MG63 (cell line): ENCODE data around the gene TSPYL2. TPM values are rescaled to one million over a fixed set of nuclear protein-coding genes. Genes with fewer than 3 reads are reported as not detected.

Experiments
- DNase-seq: peaks from one replicate; pipeline ENCODE4 v3.0.0-alpha.2; 2020
- H3K27me3 ChIP-seq: fragments of 250-450 bp; sonication (Bioruptor Pico); 2 replicates; pipeline ENCODE4 v1.5.1; 2020; ENCODE audit warnings: mild to moderate bottlenecking, moderate library complexity
- H3K36me3 ChIP-seq: fragments of 250-450 bp; sonication (Bioruptor Pico); 2 replicates; pipeline ENCODE4 v1.5.1; 2020; ENCODE audit warnings: mild to moderate bottlenecking, moderate library complexity
- H3K4me3 ChIP-seq: fragments of 250-450 bp; sonication (Bioruptor Pico); 2 replicates; pipeline ENCODE4 v1.5.1; 2020; ENCODE audit warnings: mild to moderate bottlenecking, moderate library complexity
- H3K9me3 ChIP-seq: fragments of 250-450 bp; sonication (Bioruptor Pico); 2 replicates; pipeline ENCODE4 v1.5.1; 2020; ENCODE audit warnings: mild to moderate bottlenecking, moderate library complexity
- total RNA-seq: library from RNA; depleted of rRNA; stranded (reverse); fragments of >200 nt; shearing (Covaris generic); gene quantifications from 2 replicates; pipeline ENCODE4 v1.2.3, GENCODE V29; 2014; ENCODE audit warnings: low replicate concordance; rRNA removed

Gene TSPYL2
- 8.2 and 10.8 TPM in 2 replicates for total RNA-seq

DNA sequence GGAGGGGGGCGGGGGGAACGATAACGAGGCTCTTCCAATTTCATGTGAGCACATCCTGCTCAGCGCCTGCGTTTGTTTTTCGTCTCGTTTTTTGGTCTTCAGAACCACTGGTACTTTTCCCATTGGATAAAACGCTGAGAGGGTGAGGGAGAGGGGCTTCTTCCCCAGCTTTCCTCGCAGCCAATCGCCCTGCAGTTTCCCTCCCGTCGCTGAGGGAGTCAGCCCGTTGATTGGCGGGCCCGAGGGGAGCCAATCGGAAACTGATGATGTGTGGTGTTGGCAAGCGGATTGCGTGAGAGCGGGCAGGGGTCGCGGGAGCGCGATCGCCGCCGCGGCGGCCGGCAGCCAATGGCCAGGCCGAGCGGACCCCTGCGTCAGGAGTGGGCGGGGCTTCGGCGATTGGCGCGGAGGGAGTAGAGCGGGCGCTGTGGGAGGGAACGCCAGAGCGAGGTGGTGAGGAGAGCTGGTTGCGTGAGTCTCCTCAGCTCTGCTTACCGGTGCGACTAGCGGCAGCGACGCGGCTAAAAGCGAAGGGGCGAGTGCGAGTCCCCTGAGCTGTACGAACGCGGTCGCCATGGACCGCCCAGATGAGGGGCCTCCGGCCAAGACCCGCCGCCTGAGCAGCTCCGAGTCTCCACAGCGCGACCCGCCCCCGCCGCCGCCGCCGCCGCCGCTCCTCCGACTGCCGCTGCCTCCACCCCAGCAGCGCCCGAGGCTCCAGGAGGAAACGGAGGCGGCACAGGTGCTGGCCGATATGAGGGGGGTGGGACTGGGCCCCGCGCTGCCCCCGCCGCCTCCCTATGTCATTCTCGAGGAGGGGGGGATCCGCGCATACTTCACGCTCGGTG, at the start of gene TSPYL2:
TSS of gene TSPYL2 (plus strand) at position 443 of the 848 bp plus-strand sequence. CDS start at position 575, 132 bp downstream.
- H3K4me3 ChIP-seq, result peak within 1 kb of the TSS; percentile 72
- no peaks in the 10 kb centered on the region for H3K27me3 ChIP-seq
- peaks cover 7% of the 10 kb centered on the region; the same call in 1 of the 2 replicates for H3K36me3 ChIP-seq
- H3K9me3 ChIP-seq, result no peaks in the 10 kb centered on the region
- peak; percentile 95 for DNase-seq

GRCh38 chrX:53036149-53036548, 46.0 kb upstream of the TSPYL2 start:
- H3K36me3 ChIP-seq, result no peaks in the 10 kb centered on the region
- H3K27me3 ChIP-seq, result no peaks in the 10 kb centered on the region
- no peaks in the 10 kb centered on the region for H3K9me3 ChIP-seq
- H3K4me3 ChIP-seq, result no peak overlapping the region
- no peak for DNase-seq

DNA sequence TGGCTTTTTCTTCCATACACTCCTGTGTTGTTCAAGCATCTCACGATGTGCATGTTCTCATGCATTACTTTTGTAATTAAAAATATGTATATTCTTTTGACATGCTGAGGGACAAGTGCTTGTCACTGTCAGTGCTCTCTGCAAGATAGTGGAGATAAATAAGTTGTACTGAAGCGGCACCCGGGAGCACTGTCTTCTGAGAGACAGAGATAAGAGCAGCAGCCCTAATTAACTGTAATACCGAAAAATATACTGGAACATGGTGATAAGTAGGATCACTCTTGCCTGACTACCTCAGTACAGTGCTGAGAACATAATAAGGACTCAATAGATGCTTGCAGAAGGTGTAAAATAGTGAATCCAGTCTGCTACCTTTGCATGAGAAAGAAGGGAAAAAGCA, 42.9 kb upstream of the TSPYL2 start:
- Histone ChIP-seq H3K4me3 (no peak overlapping the region), H3K36me3 (no peaks in the 10 kb centered on the region), H3K27me3 (no peaks in the 10 kb centered on the region), H3K9me3 (no peaks in the 10 kb centered on the region)
- no peak for DNase-seq

DNA sequence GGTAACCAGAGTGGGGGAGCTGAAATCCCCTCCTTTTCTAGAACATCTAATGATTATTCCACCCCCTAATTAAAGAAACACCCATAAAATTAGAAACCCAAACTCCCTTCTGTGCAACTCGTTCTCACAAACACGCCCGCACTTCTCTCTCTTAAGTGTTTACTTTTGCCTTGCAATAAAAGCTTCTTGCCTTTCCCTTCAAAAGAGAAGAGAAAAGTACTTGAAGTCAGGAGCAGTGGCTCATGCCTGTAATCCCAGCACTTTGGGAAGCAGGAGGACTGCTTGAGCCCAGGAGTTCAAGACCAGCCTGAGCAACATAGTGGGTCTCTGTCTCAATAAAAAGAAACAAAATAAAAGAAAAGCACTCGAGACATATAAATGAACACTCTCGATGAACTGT, 37.2 kb upstream of the TSPYL2 start:
- H3K27me3 ChIP-seq, result no peaks in the 10 kb centered on the region
- no peak overlapping the region for H3K4me3 ChIP-seq
- DNase-seq, result no peak
- no peaks in the 10 kb centered on the region for H3K9me3 ChIP-seq
- no peaks in the 10 kb centered on the region for H3K36me3 ChIP-seq

DNA sequence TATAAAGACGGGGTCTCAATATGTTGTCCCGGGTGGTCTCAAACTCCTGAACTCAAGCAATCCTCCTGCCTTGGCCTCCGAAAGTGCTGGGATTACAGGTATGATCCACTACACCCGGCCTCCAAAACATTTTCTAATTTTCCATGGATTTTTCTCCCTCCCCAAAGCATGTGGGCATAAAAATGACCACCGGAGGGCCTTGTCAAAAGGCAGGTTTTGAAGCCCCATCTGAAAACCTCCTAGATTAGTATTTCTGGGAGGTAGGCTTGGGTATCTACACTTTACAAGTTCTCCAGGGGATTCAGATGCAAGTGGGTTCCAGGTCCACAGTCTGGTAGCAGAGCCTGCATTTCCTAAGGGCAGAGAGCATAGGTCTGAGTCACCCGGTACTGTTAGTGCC, 34.9 kb upstream of the TSPYL2 start:
- DNase-seq, result peak; percentile 5
- no peaks in the 10 kb centered on the region for H3K9me3 ChIP-seq

GRCh38 chrX:53048169-53049126, 33.7 kb upstream of the TSPYL2 start, which contains the start of gene GPR173:
Gene GPR173 (plus strand): TSS chrX:53048789. CDS start chrX:53076622, 27,833 bp downstream.
- Histone ChIP-seq H3K4me3 (peak within 1 kb of the TSS; percentile 54), H3K36me3 (no peaks in the 10 kb centered on the region), H3K27me3 (no peaks in the 10 kb centered on the region), H3K9me3 (no peaks in the 10 kb centered on the region)
- DNase-seq, result peak; percentile 73

More for the DNA sequence above, 34.9 kb upstream of the TSPYL2 start:
- Histone ChIP-seq H3K36me3 (no peaks in the 10 kb centered on the region), H3K4me3 (no peak overlapping the region), H3K27me3 (no peaks in the 10 kb centered on the region)

GRCh38 chrX:53049127-53049517, 33.0 kb upstream of the TSPYL2 start:
- Histone ChIP-seq H3K27me3 (no peaks in the 10 kb centered on the region), H3K9me3 (no peaks in the 10 kb centered on the region), H3K36me3 (no peaks in the 10 kb centered on the region), H3K4me3 (peak overlapping the region; percentile 54)
- no peak for DNase-seq

- Histone ChIP-seq H3K9me3 (no peaks in the 10 kb centered on the region), H3K27me3 (no peaks in the 10 kb centered on the region), H3K4me3 (no peak overlapping the region), H3K36me3 (no peaks in the 10 kb centered on the region)
- DNase-seq, result peak; percentile 32
Measured at GRCh38 chrX:53050841-53051240, 31.3 kb upstream of the TSPYL2 start.

GRCh38 chrX:53055244-53055849, 26.8 kb upstream of the TSPYL2 start:
- Histone ChIP-seq H3K36me3 (no peaks in the 10 kb centered on the region), H3K27me3 (no peaks in the 10 kb centered on the region), H3K9me3 (no peaks in the 10 kb centered on the region), H3K4me3 (no peak overlapping the region)
- no peak for DNase-seq

- no peaks in the 10 kb centered on the region for H3K36me3 ChIP-seq
- H3K4me3 ChIP-seq, result no peak overlapping the region
- DNase-seq, result no peak
- H3K9me3 ChIP-seq, result no peaks in the 10 kb centered on the region
- no peaks in the 10 kb centered on the region for H3K27me3 ChIP-seq
Measured at GRCh38 chrX:53056292-53056691, 25.9 kb upstream of the TSPYL2 start.

GRCh38 chrX:53065104-53065503, 17.1 kb upstream of the TSPYL2 start:
- Histone ChIP-seq H3K9me3 (no peaks in the 10 kb centered on the region), H3K36me3 (no peaks in the 10 kb centered on the region), H3K4me3 (no peak overlapping the region), H3K27me3 (no peaks in the 10 kb centered on the region)
- DNase-seq, result no peak

GRCh38 chrX:53071064-53071463, 11.1 kb upstream of the TSPYL2 start:
- no peak overlapping the region for H3K4me3 ChIP-seq
- no peak for DNase-seq
- no peaks in the 10 kb centered on the region for H3K9me3 ChIP-seq
- H3K27me3 ChIP-seq, result no peaks in the 10 kb centered on the region
- no peaks in the 10 kb centered on the region for H3K36me3 ChIP-seq

- peak; percentile 27 for DNase-seq
- Histone ChIP-seq H3K9me3 (no peaks in the 10 kb centered on the region), H3K36me3 (no peaks in the 10 kb centered on the region), H3K27me3 (no peaks in the 10 kb centered on the region), H3K4me3 (peak overlapping the region; percentile 41)
Measured at GRCh38 chrX:53071604-53072417, 10.4 kb upstream of the TSPYL2 start.

GRCh38 chrX:53072418-53073114, 9.6 kb upstream of the TSPYL2 start:
- DNase-seq, result no peak
- H3K36me3 ChIP-seq, result no peaks in the 10 kb centered on the region

GRCh38 chrX:53073115-53073586, 9.0 kb upstream of the TSPYL2 start:
- no peak for DNase-seq
- Histone ChIP-seq H3K9me3 (no peaks in the 10 kb centered on the region), H3K27me3 (no peaks in the 10 kb centered on the region), H3K36me3 (no peaks in the 10 kb centered on the region), H3K4me3 (no peak overlapping the region)

More at GRCh38 chrX:53072418-53073114, 9.6 kb upstream of the TSPYL2 start:
- no peaks in the 10 kb centered on the region for H3K9me3 ChIP-seq
- no peak overlapping the region for H3K4me3 ChIP-seq
- H3K27me3 ChIP-seq, result no peaks in the 10 kb centered on the region
